Stimulated activated CD8-positive, alpha-beta memory T cell treated with anti-CD3 and anti-CD28 coated beads, Interleukin-7, amount 100 ng/mL, for 48 hours (primary cell): Measurements from ENCODE around the gene MGARP.
"Not testable (repeated sequence)": the region's sequence is repeated elsewhere in the genome, so short reads cannot be mapped to it uniquely, and the experiment has no call there.

Source experiments
- DNase-seq, 2 donors: peaks; one replicate each; pipeline ENCODE4 v3.0.0-alpha.2; 2020; ENCODE audit warnings: low read depth in 1 of 2; ENCODE audit errors: extremely low read depth in 1 of 2

Gene MGARP

DNA sequence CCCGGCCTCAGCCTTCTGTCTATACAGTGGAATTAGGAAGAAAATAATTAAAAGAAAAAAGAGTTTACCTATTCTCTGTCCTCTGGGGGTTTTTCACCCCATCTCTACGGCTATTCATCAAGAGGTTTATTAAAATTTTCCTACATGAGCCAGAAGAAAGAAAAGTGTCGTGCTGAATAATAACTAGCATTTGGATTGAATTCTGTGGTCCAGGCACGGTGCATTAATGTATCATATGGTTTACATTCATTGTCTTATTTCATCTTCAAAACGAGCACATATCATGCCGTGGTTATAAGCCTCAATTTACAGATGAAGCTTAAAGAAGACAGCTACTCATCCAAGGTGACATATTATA is 15.9 kb upstream of the MGARP start:
- no peak for DNase-seq

- peak; percentile 92 to 95 for DNase-seq
Observed at GRCh38 chr4:139295206-139295941, 15.3 kb upstream of the MGARP start.

GRCh38 chr4:139286186-139286698 is 6.2 kb upstream of the MGARP start:
- DNase-seq: no peak

DNA sequence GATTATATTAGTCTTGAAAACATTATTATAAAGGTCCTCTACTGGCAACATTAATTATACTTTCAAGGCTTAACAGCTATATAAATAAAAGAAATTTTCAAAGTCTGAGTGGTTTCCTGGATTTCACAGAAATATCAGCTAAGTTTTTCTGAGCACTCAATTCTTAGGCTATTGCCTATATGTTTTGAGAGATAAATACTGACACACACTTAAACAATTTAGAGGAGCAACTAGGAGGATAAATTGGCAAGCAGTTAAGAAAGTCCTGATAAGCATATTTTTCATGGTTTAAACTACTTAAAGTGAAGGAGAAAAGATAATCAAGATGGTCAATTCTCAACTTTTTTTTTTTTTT is 2.7 kb upstream of the MGARP start:
- no peak for DNase-seq

DNA sequence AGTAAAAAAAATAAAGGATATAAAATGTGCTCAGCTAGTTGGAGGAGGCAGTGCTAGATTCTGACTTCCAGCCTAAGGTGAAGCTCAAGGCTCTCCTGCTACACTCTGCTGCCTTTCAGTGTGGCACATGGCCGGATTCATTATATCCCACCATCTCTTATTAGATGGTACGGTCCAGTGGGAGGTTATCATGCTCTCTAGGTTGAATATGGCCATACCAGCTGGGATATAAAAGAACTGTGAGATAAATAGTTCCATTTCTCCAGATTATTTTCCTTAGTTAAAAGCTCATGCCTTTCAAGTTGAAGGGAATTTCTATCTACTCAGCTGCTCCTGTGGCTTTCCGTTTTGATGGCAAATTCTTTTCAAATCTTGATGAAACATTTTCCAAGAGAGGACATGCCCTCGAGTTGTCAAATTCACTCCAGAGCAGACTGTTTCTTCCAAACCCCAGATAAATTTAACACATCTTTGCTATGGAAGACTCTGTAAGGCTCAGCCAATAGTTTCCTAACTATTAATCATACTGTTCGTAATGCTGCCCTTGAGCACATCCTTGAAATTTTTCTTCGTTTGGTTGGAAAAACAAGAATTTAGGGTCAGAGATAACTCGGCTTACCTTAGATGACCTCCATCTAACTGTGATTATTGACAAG is 2.2 kb upstream of the MGARP start:
- DNase-seq: no peak

DNA sequence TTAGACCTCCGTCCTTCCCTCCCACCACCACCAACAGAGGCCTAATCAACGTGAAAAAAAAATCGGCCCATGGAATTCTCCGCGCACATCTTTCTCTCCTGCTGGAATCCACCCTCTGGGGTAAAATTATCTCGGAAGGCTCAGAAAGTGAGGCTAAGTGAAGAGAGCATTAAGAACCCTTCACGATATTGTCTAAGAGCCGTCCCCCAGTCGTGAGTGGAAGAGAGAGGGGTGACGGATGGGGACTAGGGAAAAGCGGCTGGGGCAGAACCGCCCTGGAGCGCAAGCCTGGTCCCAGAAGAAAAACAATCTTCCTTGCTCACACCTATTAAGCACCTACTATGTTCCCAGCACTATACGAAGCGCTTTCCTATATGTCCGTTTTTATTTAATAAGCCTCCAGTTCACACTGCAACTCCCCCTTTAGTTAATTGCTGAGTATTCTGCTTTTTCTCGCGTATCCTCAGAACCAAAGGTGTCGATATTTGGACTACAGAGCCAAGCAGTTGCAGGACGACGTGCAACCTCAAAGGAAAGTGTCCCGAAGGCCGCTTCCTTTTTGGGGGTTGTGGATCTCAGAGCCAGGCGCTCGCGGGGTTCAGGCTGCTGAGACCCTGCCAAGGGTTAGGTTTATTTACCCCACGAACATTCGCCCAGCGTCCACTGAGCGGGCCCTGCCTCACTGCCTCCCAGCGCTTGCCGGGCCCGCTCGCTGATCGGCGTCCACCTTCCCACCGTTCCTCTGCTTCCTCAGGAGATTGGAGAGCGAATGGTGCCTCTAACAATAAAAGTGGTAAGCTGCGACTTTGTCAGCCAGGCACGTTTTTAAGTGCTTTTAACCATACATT is 889 bp downstream of the MGARP start:
- no peak for DNase-seq

DNA sequence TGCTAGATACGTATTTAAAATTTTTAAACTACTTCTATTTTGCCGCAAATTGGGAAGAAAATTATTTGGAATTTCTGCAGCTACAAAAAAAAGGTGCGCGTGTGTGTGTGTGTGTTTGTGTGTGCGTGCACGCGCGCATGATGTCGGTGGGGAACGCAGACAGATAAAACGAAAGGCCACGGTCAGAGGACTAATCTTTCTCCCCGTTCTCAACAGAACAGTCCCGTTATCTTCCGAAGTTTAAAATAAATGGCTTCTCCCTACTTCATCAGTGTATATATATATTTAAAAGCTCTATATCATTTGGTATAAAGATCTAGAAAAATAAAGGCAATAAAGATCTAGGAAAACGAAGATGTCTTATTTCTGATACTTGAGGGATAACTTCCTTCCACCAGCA is 1.5 kb downstream of the MGARP start:
- no peak for DNase-seq

- no peak for DNase-seq
Observed at GRCh38 chr4:139275281-139275735, 4.7 kb downstream of the MGARP start.

DNA sequence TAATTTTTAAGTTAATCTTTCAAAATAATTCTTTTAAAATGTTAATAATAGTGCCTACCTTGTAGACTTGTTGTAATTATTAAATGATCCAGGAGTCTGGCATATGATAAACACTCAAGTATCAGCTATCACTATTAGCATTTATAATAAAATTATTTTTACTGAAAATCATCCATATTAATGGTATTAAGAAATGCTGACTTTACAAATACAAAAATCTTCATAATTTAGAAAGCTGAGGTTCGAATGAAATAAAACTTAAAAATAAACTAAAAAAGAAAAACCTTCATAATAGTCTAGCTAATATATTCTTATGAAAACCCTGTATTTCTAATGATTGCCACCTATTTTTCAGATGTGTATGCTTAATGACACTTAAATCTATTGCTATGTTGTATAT is 5.2 kb downstream of the MGARP start:
- DNase-seq: no peak

- no peak for DNase-seq
Observed at GRCh38 chr4:139273835-139274234, 6.2 kb downstream of the MGARP start.

DNA sequence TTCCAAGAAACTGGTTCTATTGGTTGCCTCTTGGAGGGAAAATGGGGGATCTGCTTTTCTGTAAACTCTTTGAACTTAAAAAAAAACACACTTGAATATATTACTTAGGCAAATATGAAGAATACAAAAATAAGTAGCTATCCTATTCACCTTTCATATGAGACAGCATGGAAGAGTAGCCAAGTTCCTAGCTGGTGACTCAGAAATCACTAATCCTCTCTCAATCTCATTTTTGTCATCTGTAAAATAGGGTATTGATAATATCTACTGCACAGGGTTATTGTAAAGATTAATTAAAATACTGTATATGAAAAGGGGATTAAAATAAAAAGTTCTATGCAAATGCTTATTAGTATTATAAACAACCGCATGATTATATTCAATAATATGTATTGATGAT is 12.7 kb downstream of the MGARP start:
- no peak for DNase-seq

- peak; percentile 74 to 92 for DNase-seq
Observed at GRCh38 chr4:139266583-139267257, 13.3 kb downstream of the MGARP start.

DNA sequence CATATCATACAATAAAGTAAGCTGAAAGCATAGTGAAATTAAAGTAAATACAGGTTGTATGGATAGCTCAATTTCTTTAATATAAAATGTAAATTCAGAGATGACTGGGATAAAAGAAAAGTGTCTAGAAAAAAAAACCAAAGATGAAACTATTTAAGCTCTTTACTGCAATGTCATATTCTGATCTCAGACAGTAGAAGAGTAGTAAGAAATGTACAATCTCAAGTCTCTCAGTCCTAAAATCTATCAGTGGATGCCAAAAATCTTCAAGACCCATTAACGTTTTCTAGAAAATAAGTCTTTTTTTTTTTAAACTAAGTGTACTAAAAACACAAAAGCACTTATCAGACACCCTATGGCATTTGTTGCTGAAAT is 13.8 kb downstream of the MGARP start:
- no peak for DNase-seq

DNA sequence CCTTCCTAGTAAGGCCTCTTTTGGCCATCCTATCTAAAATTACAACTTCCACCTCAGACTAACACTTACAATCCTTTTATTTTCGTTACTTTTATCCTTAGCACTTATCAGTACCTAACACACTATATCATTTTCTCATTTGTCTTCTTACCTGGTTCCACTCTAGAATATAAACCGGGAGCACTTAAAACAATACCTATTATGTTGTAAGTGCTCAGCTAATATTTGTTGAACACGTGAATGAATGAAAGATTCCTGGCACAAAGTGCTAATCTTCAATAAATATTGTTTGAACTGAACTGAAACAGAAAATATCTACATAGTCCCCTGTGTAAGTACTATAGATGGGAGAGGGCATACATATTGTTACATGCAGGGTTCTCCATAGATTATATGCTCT is 14.4 kb downstream of the MGARP start:
- no peak for DNase-seq

GRCh38 chr4:139256349-139256748 is 23.7 kb downstream of the MGARP start:
- DNase-seq: no peak

DNA sequence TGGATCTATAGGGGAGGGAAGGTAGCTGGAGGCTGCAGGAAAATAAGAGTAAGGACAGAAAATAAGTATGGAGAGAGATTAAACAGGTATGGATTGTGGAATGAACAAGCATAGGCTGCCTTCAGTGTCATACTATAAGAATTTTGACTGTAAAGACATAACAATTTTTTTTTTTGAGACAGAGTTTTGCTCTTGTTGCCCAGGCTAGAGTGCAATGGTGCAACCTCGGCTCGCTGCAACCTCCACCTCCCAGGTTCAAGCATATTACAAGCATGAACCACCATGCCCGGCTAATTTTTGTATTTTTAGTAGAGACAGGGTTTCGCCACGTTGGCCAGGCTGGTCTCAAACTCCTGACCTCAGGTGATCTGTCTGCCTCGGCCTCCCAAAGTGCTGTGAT is 24.4 kb downstream of the MGARP start:
- DNase-seq: not testable (repeated sequence)

DNA sequence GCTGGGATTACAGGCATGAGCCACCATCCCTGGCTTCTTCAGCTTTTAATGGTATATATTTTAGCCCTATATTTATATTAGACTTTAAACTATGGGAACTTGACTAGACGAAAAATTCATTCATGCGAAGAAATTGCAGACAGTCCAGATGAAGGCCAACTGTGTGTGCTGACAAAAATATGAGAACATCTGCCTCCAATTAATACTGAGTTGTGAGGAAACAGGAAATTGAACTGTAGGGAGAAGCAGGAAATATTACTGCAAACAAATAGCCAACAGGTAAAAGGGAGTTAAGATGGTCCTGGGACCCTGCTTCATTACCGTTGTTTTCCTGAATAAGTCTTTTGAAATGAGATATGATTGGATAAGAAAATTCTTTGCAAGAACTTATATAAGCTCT is 26.3 kb downstream of the MGARP start:
- no peak for DNase-seq

- DNase-seq: no peak
Observed at GRCh38 chr4:139253046-139253445, 27.0 kb downstream of the MGARP start.

DNA sequence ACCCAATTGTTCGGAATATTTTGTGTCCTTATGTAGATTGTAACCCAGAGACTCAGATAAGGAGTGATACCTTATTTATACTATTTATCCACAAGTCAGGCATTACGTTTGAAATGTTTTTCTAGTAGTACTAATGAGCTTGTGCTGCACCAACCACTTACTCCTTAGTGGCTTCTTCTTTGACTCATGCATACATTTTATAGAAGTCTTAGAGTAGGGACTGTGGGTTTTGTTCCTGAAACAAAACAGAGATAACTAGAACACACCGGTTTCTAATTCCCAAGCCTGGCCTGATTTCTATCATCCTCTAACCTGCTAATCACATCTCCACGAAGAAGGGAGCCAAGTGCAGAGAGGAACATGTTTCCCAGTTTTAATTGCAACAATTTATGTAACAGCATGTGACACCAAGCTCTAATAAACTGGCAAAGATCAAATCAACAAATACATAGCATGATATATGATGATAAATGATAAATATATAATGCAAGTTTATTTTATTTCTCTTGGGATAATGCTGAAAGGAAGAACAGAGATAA is 32.3 kb downstream of the MGARP start:
- no peak for DNase-seq

DNA sequence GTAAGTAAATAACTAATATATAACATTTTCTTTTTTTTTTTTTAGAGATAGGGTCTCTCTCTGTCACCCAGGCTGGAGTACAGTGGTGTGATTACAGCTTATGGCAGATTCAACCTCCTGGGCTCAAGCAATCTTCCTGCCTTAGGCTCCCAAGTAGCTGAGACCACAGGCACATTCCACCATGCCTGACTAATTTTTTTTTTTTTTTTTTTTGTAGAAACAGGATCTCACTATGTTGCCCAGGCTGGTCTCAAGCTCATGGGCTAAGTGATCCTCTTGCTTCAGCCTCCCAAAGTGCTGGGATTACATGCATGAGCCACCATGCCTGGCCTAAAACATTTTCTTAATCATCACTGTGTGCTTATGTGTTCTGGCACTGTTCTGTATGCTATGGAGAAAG is 32.8 kb downstream of the MGARP start:
- DNase-seq: no peak

GRCh38 chr4:139246166-139246565 is 33.9 kb downstream of the MGARP start:
- DNase-seq: no peak
